UCSD-AML1 (cell line): ENCODE measurements around the gene SLC25A21.
"Not testable (repeated sequence)": the region's sequence is repeated elsewhere in the genome, so short reads cannot be mapped to it uniquely, and the experiment has no call there.

ENCODE experiments used
- DNase-seq: peaks from one replicate; lab custom pipeline; 2025; ENCODE audit not compliant: unreplicated experiment; lab: John Stamatoyannopoulos, UW

SLC25A21 gene

GRCh38 chr14:36724162-36724561 lies 448.2 kb downstream of the SLC25A21 start:
- DNase-seq = no peak

GRCh38 chr14:36723530-36723929 lies 448.9 kb downstream of the SLC25A21 start:
- DNase-seq = no peak

DNA sequence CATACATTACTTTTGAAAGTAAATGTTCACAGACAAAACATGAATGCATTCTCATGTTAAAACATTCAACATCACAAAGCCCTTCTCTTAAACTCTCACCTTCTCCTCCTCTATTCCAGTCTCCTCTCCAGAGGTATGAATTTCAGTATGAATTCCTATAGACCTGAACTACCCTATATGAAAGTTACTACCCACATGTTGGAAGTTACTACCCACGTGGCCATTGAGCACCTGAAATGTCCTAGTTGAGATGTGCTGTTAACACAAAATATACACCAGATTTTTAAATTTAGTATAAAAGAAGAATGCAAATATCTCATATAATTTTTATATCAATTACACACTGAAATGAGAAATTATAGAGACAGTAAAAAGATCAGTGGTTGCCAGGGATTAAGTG lies 450.5 kb downstream of the SLC25A21 start:
- DNase-seq = no peak

- DNase-seq = no peak
Measured at GRCh38 chr14:36720657-36721056, 451.7 kb downstream of the SLC25A21 start.

DNA sequence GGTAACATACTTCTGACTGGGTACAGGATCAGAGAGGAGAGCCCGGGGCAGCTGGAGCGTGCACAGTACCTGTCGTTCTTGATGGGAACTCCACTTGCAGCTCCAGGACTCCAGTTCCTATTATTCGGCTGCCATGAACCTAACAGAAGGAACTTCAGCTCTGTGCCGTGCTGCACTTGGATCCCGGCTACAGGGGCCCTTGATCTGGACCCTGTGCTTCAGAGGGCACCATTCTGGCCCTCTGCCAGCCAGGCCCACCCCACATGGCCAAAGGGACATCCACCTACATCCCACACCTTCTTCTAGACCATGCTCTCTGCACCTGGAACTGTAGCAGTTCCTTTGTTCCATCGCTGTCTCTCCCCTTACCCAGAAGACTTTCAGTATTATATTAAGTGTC lies 452.6 kb downstream of the SLC25A21 start:
- DNase-seq = no peak

DNA sequence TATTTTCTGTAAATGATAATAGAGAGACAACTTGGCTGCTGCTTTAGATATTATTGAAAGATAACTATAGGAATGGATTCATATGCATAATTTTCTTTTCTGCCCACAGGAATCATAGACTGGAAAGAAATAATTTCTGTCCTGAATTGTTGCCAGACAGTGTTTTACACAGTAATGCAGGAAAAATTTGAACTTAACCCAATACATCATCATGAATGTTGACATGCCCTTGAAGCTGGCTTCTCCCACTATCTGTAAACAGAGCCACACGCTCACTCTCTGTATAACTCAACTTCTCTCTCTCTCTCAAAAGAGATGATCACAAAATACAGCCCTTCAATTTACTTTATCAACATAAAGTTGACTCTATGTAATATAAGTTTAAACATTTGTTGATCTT lies 454.2 kb downstream of the SLC25A21 start:
- DNase-seq = no peak

DNA sequence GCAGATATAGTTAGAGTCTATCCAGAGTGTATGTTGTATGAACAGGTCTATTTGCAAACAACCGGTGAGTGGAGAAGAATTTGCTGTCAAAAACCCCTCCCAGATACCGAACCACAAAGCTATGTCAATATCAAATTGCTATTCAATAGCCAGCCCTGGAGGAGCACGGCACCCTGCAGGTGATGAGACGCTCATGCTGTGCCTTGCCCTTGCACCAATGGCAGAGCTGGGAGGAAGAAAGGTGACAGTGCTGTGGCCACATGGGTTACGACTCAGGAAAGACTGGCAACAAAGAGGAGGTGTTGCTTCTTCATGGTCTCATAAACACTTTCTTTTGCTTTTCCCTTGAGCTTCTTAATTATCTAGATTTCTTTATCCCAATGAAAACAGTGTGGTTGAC lies 455.0 kb downstream of the SLC25A21 start:
- no peak for DNase-seq

DNA sequence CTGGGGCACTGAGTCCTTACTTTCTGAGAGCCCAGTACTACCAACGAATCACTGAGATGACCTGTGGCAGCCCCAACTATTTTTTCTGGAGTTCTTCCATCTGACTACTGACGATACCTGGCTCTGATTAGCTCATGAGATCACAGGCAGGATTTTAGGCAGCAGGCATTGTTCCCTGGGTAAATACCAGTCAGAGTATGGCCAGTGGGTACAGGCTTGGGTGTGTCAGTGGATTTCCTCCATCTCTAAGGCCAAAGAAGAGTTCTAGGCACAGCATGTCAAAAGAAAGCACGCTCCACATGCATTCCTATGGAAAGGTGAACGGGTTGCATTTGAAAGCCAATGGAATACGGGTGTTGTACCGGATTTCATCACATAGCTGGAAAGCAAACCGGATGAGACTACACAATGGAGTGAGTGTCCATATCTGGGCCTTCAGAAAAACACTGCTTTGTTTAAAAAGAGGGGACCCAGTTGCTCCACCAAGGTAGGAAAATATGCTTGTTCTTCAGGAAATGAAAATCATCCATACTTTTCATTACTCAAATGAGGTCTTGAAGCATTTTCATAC lies 455.7 kb downstream of the SLC25A21 start:
- DNase-seq = no peak

DNA sequence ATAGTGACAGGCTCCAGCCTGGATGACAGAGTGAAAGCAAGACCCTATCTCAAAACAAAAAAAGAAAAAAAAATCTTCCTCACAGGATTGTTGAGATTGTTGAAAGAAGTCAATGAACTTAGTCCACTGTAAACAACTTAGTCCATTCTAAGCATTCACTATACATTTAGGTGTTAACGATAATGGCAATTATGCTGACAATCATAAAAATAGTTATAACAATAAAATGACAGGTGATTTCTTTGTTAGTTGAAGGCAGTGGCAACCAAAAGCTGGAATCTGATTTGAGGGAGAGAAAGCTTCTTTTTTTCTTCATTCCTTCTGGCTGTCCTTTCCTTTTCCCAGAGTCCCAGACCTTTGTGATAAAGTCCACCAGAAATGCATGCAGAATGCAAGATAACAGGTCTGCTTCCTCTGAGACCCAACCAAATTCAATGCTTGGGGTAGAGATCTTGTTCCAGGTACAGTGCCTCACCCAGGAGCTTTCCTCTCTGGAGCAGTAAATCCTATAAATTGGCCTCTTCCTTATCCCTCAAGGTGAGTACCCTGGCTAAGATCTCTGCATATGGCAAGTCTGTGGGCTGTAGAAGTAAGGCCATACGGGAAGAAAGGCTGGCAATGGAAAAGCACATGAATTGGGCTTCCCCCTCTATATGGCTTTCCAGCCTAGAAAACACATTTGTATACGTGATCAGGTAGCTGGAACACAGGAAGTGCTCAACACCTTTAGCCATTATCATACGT lies 458.3 kb downstream of the SLC25A21 start:
- no peak for DNase-seq

- DNase-seq = no peak
Measured at GRCh38 chr14:36707570-36707969, 464.8 kb downstream of the SLC25A21 start.

DNA sequence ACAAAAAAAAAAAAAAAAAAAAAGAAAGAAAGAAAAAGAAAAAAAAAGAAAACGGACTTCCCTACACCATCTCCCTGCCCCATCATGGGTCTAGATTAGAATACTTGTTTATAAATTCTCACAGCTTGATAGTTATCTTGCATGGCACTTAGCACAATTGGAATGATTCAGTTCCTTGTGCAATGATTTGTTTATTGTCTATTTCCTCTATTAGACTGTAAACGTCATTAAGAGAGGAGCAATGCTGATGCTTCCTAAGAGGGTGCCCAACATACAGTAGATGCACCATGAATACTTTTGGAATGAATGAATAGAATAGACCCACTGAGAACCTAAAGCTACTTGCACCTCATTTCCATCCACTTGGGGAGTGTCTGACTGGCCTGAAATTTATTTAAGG lies 469.9 kb downstream of the SLC25A21 start:
- no peak for DNase-seq

DNA sequence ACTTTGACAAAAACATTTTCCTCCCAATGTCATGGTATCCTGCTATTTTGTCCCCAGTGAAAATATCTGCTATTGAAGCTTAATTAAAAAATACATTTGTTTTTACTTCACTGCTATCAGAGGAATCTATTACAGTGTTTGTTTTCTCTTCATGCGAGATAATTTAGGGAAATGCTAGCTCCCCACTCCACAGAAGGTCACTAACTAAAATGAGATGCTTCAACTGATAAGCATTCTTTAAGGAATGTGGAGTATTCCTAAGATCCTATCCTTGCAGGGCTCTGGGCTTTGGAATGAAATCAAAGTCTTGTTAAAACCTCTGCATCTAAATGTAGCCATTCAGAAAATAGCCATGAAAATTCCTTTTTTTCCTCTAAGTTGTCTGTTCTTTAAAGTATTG lies 471.3 kb downstream of the SLC25A21 start:
- no peak for DNase-seq

- DNase-seq = no peak
Measured at GRCh38 chr14:36700651-36701050, 471.8 kb downstream of the SLC25A21 start.

- DNase-seq = not testable (repeated sequence)
Measured at GRCh38 chr14:36699420-36699819, 473.0 kb downstream of the SLC25A21 start.

DNA sequence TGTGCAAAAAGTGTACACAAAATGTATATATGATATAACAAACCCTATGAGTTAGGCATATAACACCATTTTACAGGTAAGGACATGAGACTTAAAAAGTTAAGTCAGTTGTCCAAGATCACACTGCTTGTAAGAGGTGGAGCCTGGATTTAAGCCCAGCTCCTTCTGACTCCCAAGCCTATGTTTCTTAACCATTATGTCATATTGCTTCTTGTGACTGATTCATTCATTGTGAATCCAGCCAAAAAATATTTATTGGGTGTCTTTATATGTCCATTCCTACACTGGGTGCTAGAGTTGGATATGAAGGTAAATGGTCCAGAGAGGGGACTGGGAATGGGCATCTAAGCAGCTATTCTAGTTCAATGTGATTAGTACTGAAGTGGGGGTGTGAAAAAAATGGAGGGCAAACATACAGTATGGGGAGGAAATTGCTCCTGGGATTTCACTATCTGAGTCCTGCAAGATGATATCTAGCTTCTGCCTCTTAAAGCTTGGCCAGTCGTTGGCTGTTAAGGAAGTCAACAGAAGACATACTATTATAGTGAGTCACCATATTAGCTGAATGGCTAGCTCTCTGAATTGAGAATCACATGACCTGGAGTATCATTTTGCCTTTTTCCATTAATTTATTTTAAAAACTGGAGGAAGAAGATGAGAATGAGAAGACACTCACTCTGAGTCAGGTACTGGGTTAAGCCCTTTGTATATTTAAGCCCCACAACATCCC lies 481.9 kb downstream of the SLC25A21 start:
- DNase-seq = no peak

- no peak for DNase-seq
Measured at GRCh38 chr14:36684946-36685345, 487.5 kb downstream of the SLC25A21 start.

DNA sequence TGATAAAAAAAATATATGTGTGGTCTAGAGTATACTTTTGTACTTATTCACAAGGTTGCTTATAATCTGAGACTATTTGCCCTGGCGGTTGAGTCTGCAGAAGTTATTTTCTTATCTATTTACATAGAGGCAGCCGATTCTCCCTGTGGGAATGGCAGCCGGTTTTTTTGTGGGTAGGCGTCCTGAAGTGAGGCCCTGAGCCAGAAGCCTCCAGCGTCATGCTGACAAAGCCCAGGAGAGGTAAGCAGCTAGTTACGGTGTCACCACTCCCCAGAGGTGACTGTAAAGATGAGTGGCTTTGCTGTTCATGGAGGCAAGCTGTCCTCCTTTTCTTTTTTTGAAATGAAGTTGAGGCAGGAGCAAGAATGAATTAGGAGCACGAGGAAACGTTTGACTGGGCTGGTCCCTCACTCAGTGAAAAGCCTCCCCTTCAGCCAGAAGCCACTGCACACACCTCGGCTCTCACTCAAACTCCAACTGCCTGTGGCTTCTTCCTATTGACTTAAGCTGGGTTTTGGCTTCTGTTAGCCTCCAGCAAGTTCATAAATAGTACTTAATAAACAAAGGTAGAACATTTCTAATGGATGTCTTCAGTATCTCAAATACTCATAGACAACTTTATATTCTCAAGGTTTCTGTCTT lies 489.2 kb downstream of the SLC25A21 start:
- no peak for DNase-seq

- DNase-seq = no peak
Measured at GRCh38 chr14:36682338-36682737, 490.1 kb downstream of the SLC25A21 start.

DNA sequence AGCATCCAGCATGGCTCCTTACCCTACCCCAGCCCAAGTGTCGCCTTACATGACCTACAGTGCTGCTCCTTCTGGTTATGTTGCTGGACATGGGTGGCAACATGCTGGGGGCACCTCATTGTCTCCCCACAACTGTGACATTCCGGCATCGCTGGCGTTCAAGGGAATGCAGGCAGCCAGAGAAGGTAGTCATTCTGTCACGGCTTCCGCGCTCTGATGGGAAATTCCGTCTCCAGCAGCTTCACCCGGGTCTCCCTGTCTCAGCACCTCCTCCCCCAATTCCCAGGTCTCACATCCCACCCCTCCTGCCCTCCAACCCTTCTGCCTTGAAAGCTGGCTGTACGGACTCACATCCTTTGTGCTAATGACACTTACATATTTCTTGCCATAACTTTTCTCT lies 496.2 kb downstream of the SLC25A21 start:
- no peak for DNase-seq

GRCh38 chr14:36675581-36675980 lies 496.8 kb downstream of the SLC25A21 start:
- no peak for DNase-seq

GRCh38 chr14:36674659-36675058 lies 497.7 kb downstream of the SLC25A21 start:
- DNase-seq = no peak

GRCh38 chr14:36672095-36672494 lies 500.3 kb downstream of the SLC25A21 start:
- no peak for DNase-seq
